Natural killer cell (primary cell): ENCODE measurements around the gene FBXL19. TPM values are rescaled to one million over a fixed set of nuclear protein-coding genes. Genes with fewer than 3 reads are reported as not detected.

Source experiments
- ATAC-seq, 3 donors: fragments of 150-1000 bp in 2 of 3; fragments of 200-7000 bp in 1 of 3; cut with Tn5 transposase; 1 replicate in 1 of 3; 2 replicates in 2 of 3; pipeline ENCODE4 v1.10.0; 2021; ENCODE audit warnings: mild to moderate bottlenecking in 2 of 3, moderate library complexity in 2 of 3
- DNase-seq, 2 donors: peaks; one replicate each; pipeline versions ENCODE4 v3.0.0 to v3.0.0-alpha.2; 2013 to 2021; ENCODE audit warnings: mixed read lengths in 1 of 2
- H3K27ac ChIP-seq: one replicate; pipeline ENCODE4 v1.5.1; 2013; ENCODE audit warnings: mild to moderate bottlenecking, low read length
- H3K27me3 ChIP-seq: one replicate; pipeline ENCODE4 v1.6.1; 2013; ENCODE audit warnings: low read length; ENCODE audit not compliant: control insufficient read depth, insufficient read depth
- H3K36me3 ChIP-seq: one replicate; pipeline ENCODE4 v1.6.1; 2013; ENCODE audit warnings: low read length; ENCODE audit not compliant: control insufficient read depth, insufficient read depth
- H3K4me1 ChIP-seq: one replicate; pipeline ENCODE4 v1.6.1; 2013; ENCODE audit warnings: low read length; ENCODE audit not compliant: control insufficient read depth, insufficient read depth
- H3K4me3 ChIP-seq: one replicate; pipeline ENCODE4 v1.5.1; 2013; ENCODE audit warnings: low read length
- H3K9me3 ChIP-seq: one replicate; pipeline ENCODE4 v1.6.1; 2013; ENCODE audit warnings: low read length; ENCODE audit not compliant: control insufficient read depth, insufficient read depth
- H3K27ac Mint-ChIP-seq, 2 donors: one replicate each; pipeline ENCODE4 v1.8.0; 2022; ENCODE audit warnings: mild to moderate bottlenecking in 2 of 2, mixed read lengths in 2 of 2, moderate library complexity in 1 of 2
- H3K27me3 Mint-ChIP-seq, 2 donors: one replicate each; pipeline ENCODE4 v1.8.0; 2022; ENCODE audit warnings: low read depth in 2 of 2, mixed read lengths in 2 of 2
- H3K36me3 Mint-ChIP-seq: one replicate; pipeline ENCODE4 v1.8.0; 2022; ENCODE audit warnings: mixed read lengths
- H3K4me1 Mint-ChIP-seq, 2 donors: one replicate each; pipeline ENCODE4 v1.8.0; 2022; ENCODE audit warnings: mixed read lengths in 2 of 2
- H3K4me3 Mint-ChIP-seq: one replicate; pipeline ENCODE4 v1.8.0; 2022; ENCODE audit warnings: mild to moderate bottlenecking, moderate library complexity, mixed read lengths
- H3K9me3 Mint-ChIP-seq, 2 donors: one replicate each; pipeline ENCODE4 v1.8.0; 2022; ENCODE audit warnings: mixed read lengths in 2 of 2
- WGBS: methylation state at CpG from one replicate; pipeline ENCODE4 v1.1.7; 2013; ENCODE audit warnings: missing lambda C conversion rate; ENCODE audit not compliant: insufficient coverage; 5-methylcytosine and 5-hydroxymethylcytosine counted together
- intact Hi-C: fragments of 100-400 bp; cut with micrococcal nuclease; formaldehyde crosslinking; loops from one replicate; pipeline ENCODE4 v1.14.2; 2022
- total RNA-seq, 4 donors: library from RNA; stranded (reverse); fragments of 120-200 nt in 1 of 4; gene quantifications; one replicate each; pipeline versions ENCODE4 v1.2.3 to v1.2.4, GENCODE V29; 2013 to 2022
- TF ChIP-seq, protein P1 (sequence below): fragments of 200-600 bp; IDR thresholded peaks from one replicate; pipeline ENCODE4 v1.8.0; 2022; ENCODE audit warnings: antibody characterized with exemption

Gene FBXL19
- total RNA-seq, 3 donors from 2014 or later (not counting 1 experiment from before 2014, with no cell fraction given) = 10.1 to 13.3 (median 12.4) TPM

DNA sequence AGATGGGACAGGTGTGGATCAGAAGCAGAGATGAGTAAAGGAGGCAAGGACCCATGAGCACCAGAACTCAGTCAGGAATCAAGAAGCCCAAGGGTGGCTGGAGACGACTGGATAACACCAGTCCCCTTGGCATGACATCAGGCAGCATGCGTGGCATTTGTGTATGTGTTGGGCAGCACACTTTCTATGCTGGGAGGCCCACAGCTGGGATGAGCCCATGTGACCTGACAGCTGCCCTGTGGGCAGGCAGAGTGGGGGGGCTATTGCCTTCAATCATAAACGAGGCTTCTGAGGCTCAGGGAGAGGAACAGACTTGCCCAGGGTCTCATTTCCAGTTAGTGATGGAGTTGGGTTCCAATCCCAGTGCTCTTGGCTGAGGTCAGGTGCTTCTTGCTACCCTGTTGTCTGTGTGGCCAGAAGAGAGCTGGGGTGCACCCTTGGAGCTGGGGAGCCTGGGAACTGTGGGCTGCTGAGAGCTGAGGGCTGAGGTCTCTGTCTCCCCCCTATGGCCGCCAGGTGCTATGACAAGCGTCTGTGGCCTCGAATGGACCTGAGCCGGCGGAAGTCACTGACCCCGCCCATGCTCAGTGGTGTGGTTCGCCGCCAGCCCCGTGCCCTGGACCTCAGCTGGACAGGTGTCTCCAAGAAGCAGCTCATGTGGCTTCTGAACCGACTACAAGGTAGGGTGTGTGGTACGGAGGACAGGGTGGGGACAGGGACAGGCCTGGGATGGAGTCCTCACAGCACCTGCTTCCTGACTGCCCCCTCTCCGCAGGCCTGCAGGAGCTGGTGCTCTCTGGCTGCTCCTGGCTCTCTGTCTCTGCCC, 18.4 kb downstream of the FBXL19 start:
- 19% methylated on average over 15 of the region's 15 CpGs for WGBS
- Histone ChIP-seq H3K27ac (peak overlapping the region; percentile 55), H3K4me1 (peaks cover 16% of the 10 kb centered on the region), H3K27me3 (no peaks in the 10 kb centered on the region), H3K4me3 (peak overlapping the region; percentile 21), H3K9me3 (no peaks in the 10 kb centered on the region), H3K36me3 (no peaks in the 10 kb centered on the region)
- TF ChIP-seq, protein P1, sequence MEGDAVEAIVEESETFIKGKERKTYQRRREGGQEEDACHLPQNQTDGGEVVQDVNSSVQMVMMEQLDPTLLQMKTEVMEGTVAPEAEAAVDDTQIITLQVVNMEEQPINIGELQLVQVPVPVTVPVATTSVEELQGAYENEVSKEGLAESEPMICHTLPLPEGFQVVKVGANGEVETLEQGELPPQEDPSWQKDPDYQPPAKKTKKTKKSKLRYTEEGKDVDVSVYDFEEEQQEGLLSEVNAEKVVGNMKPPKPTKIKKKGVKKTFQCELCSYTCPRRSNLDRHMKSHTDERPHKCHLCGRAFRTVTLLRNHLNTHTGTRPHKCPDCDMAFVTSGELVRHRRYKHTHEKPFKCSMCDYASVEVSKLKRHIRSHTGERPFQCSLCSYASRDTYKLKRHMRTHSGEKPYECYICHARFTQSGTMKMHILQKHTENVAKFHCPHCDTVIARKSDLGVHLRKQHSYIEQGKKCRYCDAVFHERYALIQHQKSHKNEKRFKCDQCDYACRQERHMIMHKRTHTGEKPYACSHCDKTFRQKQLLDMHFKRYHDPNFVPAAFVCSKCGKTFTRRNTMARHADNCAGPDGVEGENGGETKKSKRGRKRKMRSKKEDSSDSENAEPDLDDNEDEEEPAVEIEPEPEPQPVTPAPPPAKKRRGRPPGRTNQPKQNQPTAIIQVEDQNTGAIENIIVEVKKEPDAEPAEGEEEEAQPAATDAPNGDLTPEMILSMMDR = peak; percentile 81
- peak overlapping the region; percentile 81 for H3K4me3 Mint-ChIP-seq
- peak; percentile 68 to 86 for DNase-seq
- H3K4me1 Mint-ChIP-seq = peaks cover 22 to 33% of the 10 kb centered on the region in 2 donors
- intact Hi-C loops = loop anchor here (1.0 kb wide), 1 partner anchor 98 kb away; no protein-coding TSS in a partner anchor
- H3K27ac Mint-ChIP-seq = peak overlapping the region; percentile 68 to 78
- peak; percentile 99 for ATAC-seq
- H3K9me3 Mint-ChIP-seq = no peaks in the 10 kb centered on the region
- no peaks in the 10 kb centered on the region for H3K27me3 Mint-ChIP-seq
- no peaks in the 10 kb centered on the region for H3K36me3 Mint-ChIP-seq

DNA sequence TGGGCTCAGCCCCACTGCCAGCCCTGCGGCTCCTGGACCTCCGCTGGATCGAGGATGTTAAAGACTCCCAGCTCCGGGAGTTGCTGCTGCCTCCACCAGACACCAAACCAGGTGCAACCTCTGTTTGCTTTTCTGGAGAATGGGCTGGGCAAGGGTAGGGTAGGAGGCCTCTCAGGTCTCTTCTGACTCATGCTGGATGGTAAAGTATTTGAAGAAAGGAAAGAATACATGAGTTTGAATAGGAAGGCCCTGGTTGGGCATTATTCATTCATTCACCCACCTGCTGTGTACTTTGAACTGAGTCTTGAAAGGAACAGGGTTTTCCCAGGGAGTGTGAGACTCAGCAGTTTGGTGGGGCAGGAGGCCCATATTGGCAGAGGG, 19.0 kb downstream of the FBXL19 start:
- Histone ChIP-seq H3K9me3 (no peaks in the 10 kb centered on the region), H3K4me3 (peak overlapping the region; percentile 21), H3K36me3 (no peaks in the 10 kb centered on the region), H3K27me3 (no peaks in the 10 kb centered on the region), H3K27ac (peak overlapping the region; percentile 55), H3K4me1 (peaks cover 16% of the 10 kb centered on the region)
- 87% methylated on average over 4 of the region's 4 CpGs for WGBS
- Mint-ChIP-seq H3K4me3 (peak overlapping the region; percentile 81), H3K36me3 (no peaks in the 10 kb centered on the region), H3K27me3 (no peaks in the 10 kb centered on the region), H3K27ac (peak overlapping the region; percentile 68 to 78), H3K9me3 (no peaks in the 10 kb centered on the region), H3K4me1 (peaks cover 21 to 32% of the 10 kb centered on the region in 2 donors)
- ATAC-seq (no peak), DNase-seq (no peak)
- TF ChIP-seq, protein P1 = no peak
- intact Hi-C loops = loop anchor here (1.0 kb wide), 1 partner anchor 98 kb away; no protein-coding TSS in a partner anchor

DNA sequence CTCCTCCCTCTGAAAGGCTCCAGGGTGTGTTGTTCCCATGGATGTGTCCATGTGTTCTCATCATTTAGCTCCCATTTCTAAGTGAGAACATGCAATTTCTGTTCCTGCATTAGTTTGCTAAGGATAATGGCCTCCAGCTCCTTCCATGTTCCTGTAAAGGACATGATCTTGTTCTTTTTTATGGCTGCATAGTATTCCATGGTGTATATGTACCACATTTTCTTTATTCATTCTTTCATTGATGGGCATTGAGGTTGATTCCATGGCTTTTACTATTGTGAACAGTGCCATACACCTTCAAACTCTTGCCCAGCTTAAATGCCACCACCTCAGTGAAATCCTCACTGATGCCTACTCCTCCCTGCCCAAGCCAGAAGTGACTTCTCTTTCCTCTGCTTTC, 21.0 kb downstream of the FBXL19 start:
- Mint-ChIP-seq H3K27me3 (no peaks in the 10 kb centered on the region), H3K27ac (no peak overlapping the region), H3K4me1 (peaks cover 15 to 26% of the 10 kb centered on the region in 2 donors), H3K4me3 (no peak overlapping the region), H3K36me3 (no peaks in the 10 kb centered on the region), H3K9me3 (no peaks in the 10 kb centered on the region)
- H3K36me3 ChIP-seq = no peaks in the 10 kb centered on the region
- no peak overlapping the region for H3K4me3 ChIP-seq
- DNase-seq = no peak
- no peak overlapping the region for H3K27ac ChIP-seq
- H3K9me3 ChIP-seq = no peaks in the 10 kb centered on the region
- TF ChIP-seq, protein P1 = no peak
- H3K4me1 ChIP-seq = peaks cover 23% of the 10 kb centered on the region
- intact Hi-C loops = no loop called here
- H3K27me3 ChIP-seq = no peaks in the 10 kb centered on the region
- no peak for ATAC-seq
